Natural killer cell treated with Interleukin-12 subunit alpha and Interleukin-12 subunit beta and Interleukin-15 and Interleukin-18, amount 100 ng/mL, for 72 hours (primary cell): ENCODE data around the gene TNFRSF18. TPM values are rescaled to one million over a fixed set of nuclear protein-coding genes. Genes with fewer than 3 reads are reported as not detected.
"Not testable (repeated sequence)": the region's sequence is repeated elsewhere in the genome, so short reads cannot be mapped to it uniquely, and the experiment has no call there.

Experiments used
- ATAC-seq, 2 donors: fragments of 150-1000 bp; cut with Tn5 transposase in 1 of 2; sonication (Bioruptor Pico), chemical (Tn5 transposase) in 1 of 2; 2 replicates each; pipeline ENCODE4 v1.10.0; 2021
- DNase-seq: peaks from one replicate; pipeline ENCODE4 v3.0.0; 2022; ENCODE audit warnings: low spot score
- H3K27ac Mint-ChIP-seq, 2 donors: 1 replicate in 1 of 2; 2 replicates in 1 of 2; pipeline ENCODE4 v1.8.0; 2022; ENCODE audit warnings: mixed read lengths in 2 of 2, mild to moderate bottlenecking in 1 of 2, moderate library complexity in 1 of 2
- H3K27me3 Mint-ChIP-seq, 2 donors: 1 replicate in 1 of 2; 2 replicates in 1 of 2; pipeline ENCODE4 v1.8.0; 2022; ENCODE audit warnings: mixed read lengths in 2 of 2
- H3K36me3 Mint-ChIP-seq: one replicate; pipeline ENCODE4 v1.8.0; 2022; ENCODE audit warnings: mixed read lengths
- H3K4me1 Mint-ChIP-seq, 2 donors: 1 replicate in 1 of 2; 2 replicates in 1 of 2; pipeline ENCODE4 v1.8.0; 2022; ENCODE audit warnings: low read depth in 2 of 2, mixed read lengths in 2 of 2, mild to moderate bottlenecking in 1 of 2
- H3K4me3 Mint-ChIP-seq: one replicate; pipeline ENCODE4 v1.8.0; 2022; ENCODE audit warnings: mixed read lengths
- H3K9me3 Mint-ChIP-seq: 2 replicates; pipeline ENCODE4 v1.8.0; 2022; ENCODE audit warnings: mixed read lengths
- total RNA-seq, 2 donors: library from RNA; stranded (reverse); gene quantifications; one replicate each; pipeline ENCODE4 v1.2.3, GENCODE V29; 2022

Gene TNFRSF18, protein sequence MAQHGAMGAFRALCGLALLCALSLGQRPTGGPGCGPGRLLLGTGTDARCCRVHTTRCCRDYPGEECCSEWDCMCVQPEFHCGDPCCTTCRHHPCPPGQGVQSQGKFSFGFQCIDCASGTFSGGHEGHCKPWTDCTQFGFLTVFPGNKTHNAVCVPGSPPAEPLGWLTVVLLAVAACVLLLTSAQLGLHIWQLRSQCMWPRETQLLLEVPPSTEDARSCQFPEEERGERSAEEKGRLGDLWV
- total RNA-seq: 100 to 1,000 TPM; 295 to 591 TPM

DNA sequence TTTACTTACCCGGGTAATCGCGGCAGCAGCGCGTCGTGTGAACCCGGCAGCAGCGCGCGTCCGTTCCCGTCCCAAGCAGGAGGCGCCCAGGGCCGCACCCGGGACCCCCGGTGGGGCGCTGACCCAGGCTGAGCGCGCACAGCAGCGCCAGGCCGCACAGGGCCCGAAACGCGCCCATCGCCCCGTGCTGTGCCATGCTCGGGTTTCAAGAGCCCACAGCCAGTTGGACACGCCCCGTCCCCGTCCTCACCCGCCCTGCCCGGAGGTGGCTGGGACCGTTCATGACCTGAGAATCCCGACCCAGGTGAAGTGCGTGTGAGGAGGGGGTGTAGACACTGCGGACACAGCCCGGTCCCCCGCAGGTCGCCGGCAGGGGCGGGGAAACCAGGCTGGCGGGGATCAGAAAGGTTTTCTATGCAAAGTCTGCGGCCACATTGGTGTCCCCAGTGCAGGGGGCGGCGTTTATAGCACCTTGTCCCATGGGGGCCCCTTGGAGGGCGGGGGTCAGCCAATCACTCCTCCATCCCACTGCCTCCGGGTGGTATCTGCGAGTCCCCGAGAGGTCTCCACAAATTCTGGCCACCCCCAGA lies at the start of gene TNFRSF18:
Gene TNFRSF18, minus strand, starts transcription at position 217 of the 590 bp plus-strand sequence. Its CDS starts 21 bp downstream, at position 196.
- H3K4me3 Mint-ChIP-seq: peak within 1 kb of the TSS; percentile 78
- H3K27ac Mint-ChIP-seq: peak within 1 kb of the TSS; percentile 85 to 96
- no peaks in the 10 kb centered on the region for H3K36me3 Mint-ChIP-seq
- ATAC-seq (peak; percentile 29), DNase-seq (peak; percentile 74)
- H3K27me3 Mint-ChIP-seq: no peaks in the 10 kb centered on the region
- peaks cover 10 to 28% of the 10 kb centered on the region in 2 donors for H3K4me1 Mint-ChIP-seq
- no peaks in the 10 kb centered on the region for H3K9me3 Mint-ChIP-seq

DNA sequence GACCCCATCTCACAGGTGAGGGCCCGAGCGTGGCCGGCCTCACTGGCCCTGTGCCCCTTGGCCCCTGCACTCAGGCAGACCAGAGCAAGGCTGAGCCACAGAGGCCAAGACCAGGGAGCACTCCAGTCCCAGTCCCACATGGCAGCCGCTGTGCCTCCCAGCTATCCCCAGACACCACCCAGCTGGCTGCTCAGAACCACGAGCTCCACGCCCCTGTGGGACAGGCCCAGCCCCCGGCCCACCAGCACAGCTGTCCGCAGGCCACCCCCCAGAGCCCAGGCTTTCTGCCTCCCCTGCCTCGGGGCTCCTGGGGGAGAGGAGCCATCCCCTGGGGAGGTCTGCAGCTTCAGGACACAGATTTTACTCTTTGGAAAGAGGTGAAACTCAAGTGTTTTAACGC lies 49.2 kb upstream of the TNFRSF18 start:
- DNase-seq: no peak
- Mint-ChIP-seq H3K4me1 (peaks cover 13 to 23% of the 10 kb centered on the region in 2 donors), H3K4me3 (no peak overlapping the region), H3K27me3 (no peaks in the 10 kb centered on the region), H3K9me3 (no peaks in the 10 kb centered on the region), H3K36me3 (peaks cover 6% of the 10 kb centered on the region), H3K27ac (no peak overlapping the region)
- no peak for ATAC-seq

DNA sequence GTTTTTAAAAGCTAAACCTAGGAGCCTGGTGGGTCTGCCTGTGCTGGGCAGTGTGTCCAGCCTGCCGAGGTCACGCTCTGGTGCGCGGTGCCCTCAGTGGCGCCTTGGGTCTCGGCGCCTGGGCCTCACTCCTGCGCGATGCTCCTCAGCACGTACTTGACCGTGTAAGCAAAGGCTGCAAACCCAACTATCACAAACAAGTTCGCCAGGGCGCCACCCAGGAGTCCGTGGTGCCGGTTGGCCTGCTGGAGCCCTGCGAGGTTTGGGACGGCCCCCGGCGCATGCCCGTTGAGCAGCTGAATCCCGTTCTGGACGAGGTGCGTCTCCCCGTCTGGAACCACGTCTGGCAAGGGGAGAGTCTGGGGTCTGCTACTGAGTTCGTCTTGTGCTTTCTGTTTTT lies 48.7 kb upstream of the TNFRSF18 start:
- H3K9me3 Mint-ChIP-seq: no peaks in the 10 kb centered on the region
- H3K4me3 Mint-ChIP-seq: no peak overlapping the region
- H3K4me1 Mint-ChIP-seq: peaks cover 11 to 22% of the 10 kb centered on the region in 2 donors

DNA sequence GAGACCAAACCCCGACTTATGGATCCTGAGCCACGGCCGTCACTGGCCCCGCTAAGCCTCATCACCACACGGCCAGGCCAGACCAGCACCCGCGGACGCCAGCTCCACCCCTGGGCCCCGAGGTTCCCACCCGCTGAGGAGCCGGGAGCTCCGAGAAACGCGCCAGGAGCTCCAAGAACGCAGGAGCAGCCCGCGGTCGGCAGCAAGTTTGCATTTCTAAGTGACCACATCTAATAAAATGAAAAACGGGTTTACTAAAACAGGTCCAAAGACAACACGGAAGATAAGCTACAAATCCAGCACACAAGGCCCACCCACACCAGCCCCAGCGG lies 48.2 kb upstream of the TNFRSF18 start:
- Mint-ChIP-seq H3K4me1 (peaks cover 7 to 21% of the 10 kb centered on the region in 2 donors), H3K4me3 (no peak overlapping the region), H3K36me3 (peaks cover 5% of the 10 kb centered on the region), H3K9me3 (no peaks in the 10 kb centered on the region), H3K27me3 (no peaks in the 10 kb centered on the region), H3K27ac (no peak overlapping the region)
- DNase-seq (no peak), ATAC-seq (no peak)

More for the DNA sequence above, 48.7 kb upstream of the TNFRSF18 start:
- Mint-ChIP-seq H3K36me3 (peaks cover 5% of the 10 kb centered on the region), H3K27me3 (no peaks in the 10 kb centered on the region), H3K27ac (no peak overlapping the region)
- ATAC-seq (no peak), DNase-seq (no peak)

DNA sequence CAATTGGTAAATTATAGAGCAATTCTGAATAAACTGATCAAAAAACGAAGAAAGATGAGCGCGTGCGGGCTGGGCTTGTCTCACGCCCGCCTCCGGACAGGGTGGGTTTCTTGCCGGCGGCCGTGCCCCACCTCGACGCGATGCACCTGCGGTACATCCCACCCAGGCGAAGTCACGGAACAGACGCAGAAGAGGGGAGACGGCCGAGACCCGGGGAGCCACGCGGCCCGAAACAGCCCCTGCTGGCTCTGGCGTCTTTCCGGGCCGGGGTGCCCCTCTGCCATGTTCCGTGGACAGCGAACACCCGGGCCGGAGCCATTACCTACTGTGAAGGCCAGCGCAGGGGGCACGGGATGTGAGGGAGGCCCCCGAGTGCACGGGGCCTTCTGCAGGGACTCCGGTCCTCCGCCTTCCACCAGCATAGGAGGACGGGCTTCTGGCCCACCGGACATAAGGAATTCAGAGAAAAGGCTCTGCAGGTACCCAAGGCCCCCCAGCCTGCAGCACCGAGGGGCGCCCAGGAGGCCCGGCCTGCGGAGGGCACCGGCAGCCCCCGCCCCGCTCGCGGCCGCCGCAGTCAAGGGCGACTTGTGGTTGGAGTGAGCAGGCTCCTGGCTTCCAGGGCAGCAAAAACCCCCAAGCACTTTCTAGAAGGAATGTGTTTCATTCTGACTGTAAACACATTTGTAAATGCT lies 47.7 kb upstream of the TNFRSF18 start:
- H3K27ac Mint-ChIP-seq: no peak overlapping the region
- no peaks in the 10 kb centered on the region for H3K27me3 Mint-ChIP-seq
- peaks cover 5 to 19% of the 10 kb centered on the region in 2 donors for H3K4me1 Mint-ChIP-seq
- no peak overlapping the region for H3K4me3 Mint-ChIP-seq
- peaks cover 5% of the 10 kb centered on the region for H3K36me3 Mint-ChIP-seq
- no peaks in the 10 kb centered on the region for H3K9me3 Mint-ChIP-seq
- ATAC-seq: no peak
- no peak for DNase-seq

DNA sequence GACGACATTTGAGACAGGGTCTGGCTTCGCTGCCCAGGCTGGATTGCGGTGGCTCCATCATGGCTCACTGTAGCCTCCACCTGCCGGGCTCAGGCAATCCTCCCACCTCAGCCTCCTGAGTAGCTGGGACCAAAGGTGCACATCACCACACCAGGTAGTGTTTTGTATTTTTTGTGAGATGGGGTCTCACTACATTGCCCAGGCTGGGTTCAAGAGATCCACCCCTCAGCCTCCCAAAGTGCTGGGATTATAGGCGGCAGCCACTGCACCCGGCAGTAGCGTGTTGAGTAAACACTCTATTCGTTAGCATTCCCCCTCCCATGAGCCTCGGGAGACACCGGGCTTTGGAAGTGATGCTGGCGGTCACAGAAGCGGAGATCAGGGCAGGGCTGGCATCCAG lies 46.9 kb upstream of the TNFRSF18 start:
- H3K27ac Mint-ChIP-seq: peak overlapping the region; percentile 21 to 45
- DNase-seq (no peak), ATAC-seq (no peak)
- H3K27me3 Mint-ChIP-seq: no peaks in the 10 kb centered on the region
- H3K36me3 Mint-ChIP-seq: peaks cover 5% of the 10 kb centered on the region
- peaks cover 5 to 19% of the 10 kb centered on the region in 2 donors for H3K4me1 Mint-ChIP-seq
- H3K9me3 Mint-ChIP-seq: no peaks in the 10 kb centered on the region
- H3K4me3 Mint-ChIP-seq: no peak overlapping the region

DNA sequence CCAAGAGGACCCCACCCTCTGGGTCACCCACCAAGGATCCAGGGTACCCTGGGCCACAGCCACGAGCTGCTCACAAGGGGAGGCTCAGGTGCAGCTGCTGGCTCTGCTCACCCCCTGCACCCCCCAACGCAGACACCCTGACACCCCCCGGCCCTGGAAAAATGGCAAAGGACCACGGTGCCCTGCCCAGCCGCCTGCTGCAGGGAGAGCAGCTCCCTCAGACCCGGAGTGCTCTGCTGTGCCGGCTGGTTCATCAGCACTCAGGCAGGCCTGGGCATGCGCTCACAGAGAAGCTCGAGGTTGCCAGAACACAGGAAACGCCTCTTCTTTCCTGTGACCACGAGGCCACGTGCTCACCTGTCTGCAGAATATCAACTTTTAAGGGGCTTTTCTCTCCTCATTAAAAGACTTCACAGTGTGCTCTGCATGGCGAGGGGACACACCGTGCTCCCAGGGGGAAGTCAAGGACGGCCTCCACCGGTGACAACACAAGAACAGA lies 44.4 kb upstream of the TNFRSF18 start:
- no peaks in the 10 kb centered on the region for H3K9me3 Mint-ChIP-seq
- peaks cover 5% of the 10 kb centered on the region for H3K36me3 Mint-ChIP-seq
- H3K4me1 Mint-ChIP-seq: peaks cover 5 to 14% of the 10 kb centered on the region in 2 donors
- no peaks in the 10 kb centered on the region for H3K27me3 Mint-ChIP-seq
- H3K27ac Mint-ChIP-seq: no peak overlapping the region
- ATAC-seq (peak; percentile 63 to 73), DNase-seq (no peak)
- H3K4me3 Mint-ChIP-seq: peak overlapping the region; percentile 34

DNA sequence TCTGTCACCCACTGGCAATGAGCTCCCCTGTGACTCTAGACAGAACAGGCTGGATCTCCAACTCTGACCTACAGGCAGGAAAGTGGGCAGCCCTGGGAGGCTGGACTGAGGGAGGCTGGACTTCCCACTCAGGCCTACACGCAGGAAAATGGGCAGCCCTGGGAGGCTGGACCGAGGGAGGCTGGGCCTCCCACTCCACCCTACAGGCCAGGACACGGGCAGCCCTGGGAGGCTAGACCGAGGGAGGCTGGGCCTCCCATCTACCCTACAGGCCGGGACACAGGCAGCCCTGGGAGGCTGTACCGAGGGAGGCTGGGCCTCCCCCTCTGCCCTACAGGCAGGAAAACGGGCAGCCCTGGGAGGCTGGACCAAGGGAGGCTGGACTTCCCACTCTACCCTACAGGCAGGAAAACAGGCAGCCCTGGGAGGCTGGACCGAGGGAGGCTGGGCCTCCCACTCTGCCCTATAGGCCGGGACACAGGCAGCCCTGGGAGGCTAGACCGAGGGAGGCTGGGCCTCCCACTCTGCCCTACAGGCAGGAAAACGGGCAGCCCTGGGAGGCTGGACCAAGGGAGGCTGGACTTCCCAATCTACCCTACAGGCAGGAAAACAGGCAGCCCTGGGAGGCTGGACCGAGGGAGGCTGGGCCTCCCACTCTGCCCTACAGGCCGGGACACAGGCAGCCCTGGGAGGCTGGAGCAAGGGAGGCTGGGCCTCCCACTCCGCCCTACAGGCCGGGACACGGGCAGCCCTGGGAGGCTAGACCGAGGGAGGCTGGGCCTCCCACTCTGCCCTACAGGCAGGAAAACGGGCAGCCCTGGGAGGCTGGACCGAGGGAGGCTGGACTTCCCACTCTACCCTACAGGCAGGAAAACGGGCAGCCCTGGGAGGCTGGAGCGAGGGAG lies 41.9 kb upstream of the TNFRSF18 start:
- not testable (repeated sequence) for H3K4me3 Mint-ChIP-seq, H3K4me1 Mint-ChIP-seq, ATAC-seq, H3K27ac Mint-ChIP-seq, H3K36me3 Mint-ChIP-seq, H3K27me3 Mint-ChIP-seq, H3K9me3 Mint-ChIP-seq, DNase-seq

DNA sequence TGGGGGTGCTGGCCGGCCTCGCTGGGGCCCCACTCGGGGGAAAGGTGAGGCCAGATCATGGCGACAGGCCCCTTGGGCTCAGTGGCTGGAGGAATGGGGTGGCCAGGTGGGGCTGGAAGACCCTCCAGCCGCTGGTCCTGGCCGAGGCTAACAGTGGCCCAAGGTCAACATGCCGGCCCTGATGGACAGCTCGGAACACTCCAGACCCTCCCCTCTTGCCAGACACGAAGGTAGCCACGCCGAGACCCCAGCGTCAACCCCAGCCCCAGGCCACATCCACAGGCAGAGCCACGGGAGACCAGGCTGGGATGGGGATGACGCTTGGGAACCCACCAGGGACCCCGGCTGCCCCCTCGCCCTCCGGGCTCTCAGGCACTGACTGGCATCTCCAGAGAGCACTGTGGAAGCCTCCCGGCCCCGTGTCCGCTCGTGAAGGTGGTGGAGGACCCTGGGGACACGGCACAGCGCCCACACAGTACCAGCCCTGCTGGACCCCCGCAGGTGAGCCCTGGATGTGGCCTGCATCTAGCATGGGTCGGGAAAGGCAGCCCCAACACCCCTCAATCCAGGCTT lies 41.0 kb upstream of the TNFRSF18 start:
- no peaks in the 10 kb centered on the region for H3K9me3 Mint-ChIP-seq
- peaks cover 5 to 8% of the 10 kb centered on the region in 2 donors for H3K4me1 Mint-ChIP-seq
- H3K36me3 Mint-ChIP-seq: no peaks in the 10 kb centered on the region
- DNase-seq (no peak), ATAC-seq (no peak)
- H3K27ac Mint-ChIP-seq: no peak overlapping the region
- no peaks in the 10 kb centered on the region for H3K27me3 Mint-ChIP-seq
- no peak overlapping the region for H3K4me3 Mint-ChIP-seq

DNA sequence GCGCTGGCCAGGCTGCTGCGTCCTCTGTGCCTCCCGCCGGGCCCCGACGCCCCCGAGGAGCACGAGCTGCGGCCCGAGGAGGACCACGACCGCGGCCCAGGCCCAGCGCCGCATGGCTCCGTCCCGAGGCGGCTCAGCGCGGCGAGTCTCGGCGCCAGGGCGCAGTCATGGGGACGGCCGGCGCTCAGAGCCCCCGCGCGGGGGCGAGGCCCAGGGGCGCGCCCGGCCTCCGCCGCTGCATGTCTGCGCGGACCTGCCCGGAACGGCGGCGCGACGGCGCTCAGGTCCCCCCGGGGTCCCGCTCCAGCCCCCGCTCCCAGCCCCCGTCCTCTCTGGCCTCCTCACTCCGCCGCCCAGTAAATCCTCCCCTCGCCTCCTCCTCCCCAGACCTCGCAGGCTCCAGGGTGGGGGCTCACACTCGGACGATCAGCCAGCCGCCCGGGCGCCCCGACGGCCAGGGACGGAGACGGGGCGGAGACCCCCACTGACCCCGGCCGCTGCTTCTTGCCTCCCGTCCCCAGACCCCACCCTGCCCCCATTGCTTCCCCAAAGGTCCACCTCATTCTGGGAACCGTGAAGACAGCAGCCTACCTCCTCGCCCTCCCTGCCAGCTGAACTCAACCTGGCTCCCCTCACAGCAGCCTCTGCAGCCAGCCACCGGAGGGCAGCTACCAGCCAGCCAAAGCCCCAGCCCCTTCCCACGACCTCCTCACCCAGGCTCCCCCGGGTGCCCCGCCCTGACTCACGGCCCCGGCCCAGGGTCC lies 40.4 kb upstream of the TNFRSF18 start, which contains the start of gene C1QTNF12:
Gene C1QTNF12, minus strand, starts transcription at position 146 of the 764 bp plus-strand sequence. Its CDS starts 32 bp downstream, at position 114.
- no peaks in the 10 kb centered on the region for H3K9me3 Mint-ChIP-seq
- no peak within 1 kb of the TSS for H3K4me3 Mint-ChIP-seq
- no peak within 1 kb of the TSS for H3K27ac Mint-ChIP-seq
- H3K27me3 Mint-ChIP-seq: no peaks in the 10 kb centered on the region
- no peaks in the 10 kb centered on the region for H3K36me3 Mint-ChIP-seq
- DNase-seq (no peak), ATAC-seq (peak; percentile 2 to 13)
- peaks cover 5 to 8% of the 10 kb centered on the region in 2 donors for H3K4me1 Mint-ChIP-seq

DNA sequence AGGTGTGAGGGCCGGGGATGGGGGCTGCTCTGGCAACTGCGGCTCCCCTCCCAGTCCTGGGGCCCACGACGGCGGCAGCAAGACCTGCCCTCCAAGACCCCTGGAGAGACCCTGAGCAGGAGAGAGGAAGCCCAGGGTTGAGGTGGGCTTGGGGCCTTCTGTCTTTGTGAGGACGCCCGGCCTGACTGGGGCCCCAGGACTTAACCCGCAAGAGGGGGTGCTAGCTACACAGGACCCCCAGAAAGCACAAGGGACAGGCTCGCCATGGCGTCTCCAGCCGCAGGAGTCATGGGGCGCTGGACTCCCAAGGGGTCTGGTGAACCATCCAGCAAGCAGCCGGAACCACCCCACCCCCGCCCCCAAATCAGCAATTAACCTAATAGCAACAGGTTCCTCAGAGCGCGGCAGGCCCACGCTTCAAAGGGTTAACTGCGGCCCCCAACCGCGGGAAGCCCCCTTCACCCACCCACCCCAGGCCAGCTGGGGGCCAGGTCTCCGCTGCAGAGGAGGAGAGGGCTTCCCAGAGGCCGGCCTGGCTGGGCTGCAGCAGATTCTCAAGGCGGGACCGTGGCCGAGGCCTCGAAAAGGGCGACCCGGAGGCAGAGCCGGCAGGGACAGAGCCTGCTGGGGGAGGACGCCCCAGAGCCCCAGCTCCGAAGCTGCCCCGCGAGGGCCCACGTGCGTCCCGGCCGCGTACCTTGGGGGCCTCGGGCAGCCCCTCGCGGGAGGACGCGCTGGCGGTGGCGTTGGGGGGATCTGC lies 39.6 kb upstream of the TNFRSF18 start:
- no peak overlapping the region for H3K27ac Mint-ChIP-seq
- H3K36me3 Mint-ChIP-seq: no peaks in the 10 kb centered on the region
- no peak overlapping the region for H3K4me3 Mint-ChIP-seq
- peaks cover 2 to 6% of the 10 kb centered on the region in 2 donors for H3K4me1 Mint-ChIP-seq
- peak in 1 of 2 donors; percentile 4 for ATAC-seq
- H3K9me3 Mint-ChIP-seq: no peaks in the 10 kb centered on the region
- H3K27me3 Mint-ChIP-seq: no peaks in the 10 kb centered on the region
- no peak for DNase-seq
